GM18502 (cell line): ENCODE data around the gene GREB1L.
"Not testable (repeated sequence)": the region's sequence is repeated elsewhere in the genome, so short reads cannot be mapped to it uniquely, and the experiment has no call there.

Experiments used
- ATAC-seq: cut with Tn5 transposase; IDR thresholded peaks from one replicate; pipeline ENCODE4 v1.9.1; 2021; ENCODE audit warnings: mild to moderate bottlenecking; ENCODE audit not compliant: unreplicated experiment, poor library complexity

GREB1L gene

GRCh38 chr18:21303445-21303844 is 61.4 kb downstream of the GREB1L start:
- no peak for ATAC-seq

- no peak for ATAC-seq
These were observed 61.9 kb downstream of the GREB1L start for GRCh38 chr18:21303895-21304294.

- ATAC-seq = no peak
These were observed 63.6 kb downstream of the GREB1L start for GRCh38 chr18:21305621-21306020.

GRCh38 chr18:21306368-21306767 is 64.3 kb downstream of the GREB1L start:
- no peak for ATAC-seq

GRCh38 chr18:21307578-21307977 is 65.5 kb downstream of the GREB1L start:
- no peak for ATAC-seq

GRCh38 chr18:21309248-21309647 is 67.2 kb downstream of the GREB1L start:
- no peak for ATAC-seq

GRCh38 chr18:21311980-21312379 is 69.9 kb downstream of the GREB1L start:
- not testable (repeated sequence) for ATAC-seq

GRCh38 chr18:21313576-21313975 is 71.5 kb downstream of the GREB1L start:
- ATAC-seq = no peak

- no peak for ATAC-seq
These were observed 72.7 kb downstream of the GREB1L start for GRCh38 chr18:21314724-21315123.

GRCh38 chr18:21315126-21315525 is 73.1 kb downstream of the GREB1L start:
- not testable (repeated sequence) for ATAC-seq

GRCh38 chr18:21315741-21316197 is 73.7 kb downstream of the GREB1L start:
- no peak for ATAC-seq

GRCh38 chr18:21316296-21316695 is 74.3 kb downstream of the GREB1L start:
- ATAC-seq = no peak

GRCh38 chr18:21321711-21322110 is 79.7 kb downstream of the GREB1L start:
- ATAC-seq = no peak

- ATAC-seq = no peak
These were observed 85.1 kb downstream of the GREB1L start for GRCh38 chr18:21327101-21327500.

- no peak for ATAC-seq
These were observed 88.2 kb downstream of the GREB1L start for GRCh38 chr18:21330122-21330701.

- ATAC-seq = no peak
These were observed 89.0 kb downstream of the GREB1L start for GRCh38 chr18:21331065-21331464.

- ATAC-seq = no peak
These were observed 94.0 kb downstream of the GREB1L start for GRCh38 chr18:21335927-21336488.

GRCh38 chr18:21336846-21337245 is 94.8 kb downstream of the GREB1L start:
- no peak for ATAC-seq

GRCh38 chr18:21341141-21341540 is 99.1 kb downstream of the GREB1L start:
- ATAC-seq = no peak

GRCh38 chr18:21342372-21342771 is 100.3 kb downstream of the GREB1L start:
- no peak for ATAC-seq

- ATAC-seq = no peak
These were observed 102.8 kb downstream of the GREB1L start for GRCh38 chr18:21344860-21345259.

GRCh38 chr18:21345840-21346239 is 103.8 kb downstream of the GREB1L start:
- ATAC-seq = no peak
